Epithelial cell of esophagus (primary cell): ENCODE data around the gene OTOGL.

Source experiments
- DNase-seq: peaks from one replicate; pipeline ENCODE4 v3.0.0; 2010; ENCODE audit warnings: low read depth
- H3K4me3 ChIP-seq: 2 replicates; pipeline ENCODE4 v1.5.1; 2011; ENCODE audit warnings: mild to moderate bottlenecking, low read length, control low read depth
- TF ChIP-seq, protein P1 (sequence below): IDR thresholded peaks from 2 replicates; pipeline ENCODE4 v1.5.1; 2011; ENCODE audit warnings: low read depth, mild to moderate bottlenecking, low read length, control low read depth, inconsistent platforms; ENCODE audit not compliant: insufficient read depth; ENCODE audit errors: missing control alignments

Gene OTOGL

DNA sequence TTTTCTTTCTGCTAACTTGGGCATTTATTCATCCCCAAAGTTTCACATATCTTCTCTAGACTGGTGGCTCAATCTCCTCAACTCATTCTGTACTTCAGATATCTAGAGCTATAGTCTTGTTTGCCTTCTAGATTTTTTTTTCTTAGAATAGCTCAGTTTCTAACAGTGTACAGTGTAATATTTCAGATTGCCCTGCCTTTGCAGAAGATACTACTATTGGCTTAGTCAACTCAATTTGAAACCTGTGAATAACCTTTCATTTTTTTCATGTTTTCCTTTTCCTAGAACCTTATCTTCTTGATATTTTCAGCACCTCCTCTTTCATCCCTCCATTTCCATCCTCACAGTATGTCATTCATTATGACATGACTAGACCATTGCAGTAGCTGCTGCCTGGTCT lies 69.6 kb downstream of the OTOGL start:
- no peak for DNase-seq
- no peak overlapping the region for H3K4me3 ChIP-seq
- TF ChIP-seq, protein P1, sequence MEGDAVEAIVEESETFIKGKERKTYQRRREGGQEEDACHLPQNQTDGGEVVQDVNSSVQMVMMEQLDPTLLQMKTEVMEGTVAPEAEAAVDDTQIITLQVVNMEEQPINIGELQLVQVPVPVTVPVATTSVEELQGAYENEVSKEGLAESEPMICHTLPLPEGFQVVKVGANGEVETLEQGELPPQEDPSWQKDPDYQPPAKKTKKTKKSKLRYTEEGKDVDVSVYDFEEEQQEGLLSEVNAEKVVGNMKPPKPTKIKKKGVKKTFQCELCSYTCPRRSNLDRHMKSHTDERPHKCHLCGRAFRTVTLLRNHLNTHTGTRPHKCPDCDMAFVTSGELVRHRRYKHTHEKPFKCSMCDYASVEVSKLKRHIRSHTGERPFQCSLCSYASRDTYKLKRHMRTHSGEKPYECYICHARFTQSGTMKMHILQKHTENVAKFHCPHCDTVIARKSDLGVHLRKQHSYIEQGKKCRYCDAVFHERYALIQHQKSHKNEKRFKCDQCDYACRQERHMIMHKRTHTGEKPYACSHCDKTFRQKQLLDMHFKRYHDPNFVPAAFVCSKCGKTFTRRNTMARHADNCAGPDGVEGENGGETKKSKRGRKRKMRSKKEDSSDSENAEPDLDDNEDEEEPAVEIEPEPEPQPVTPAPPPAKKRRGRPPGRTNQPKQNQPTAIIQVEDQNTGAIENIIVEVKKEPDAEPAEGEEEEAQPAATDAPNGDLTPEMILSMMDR, result no peak

DNA sequence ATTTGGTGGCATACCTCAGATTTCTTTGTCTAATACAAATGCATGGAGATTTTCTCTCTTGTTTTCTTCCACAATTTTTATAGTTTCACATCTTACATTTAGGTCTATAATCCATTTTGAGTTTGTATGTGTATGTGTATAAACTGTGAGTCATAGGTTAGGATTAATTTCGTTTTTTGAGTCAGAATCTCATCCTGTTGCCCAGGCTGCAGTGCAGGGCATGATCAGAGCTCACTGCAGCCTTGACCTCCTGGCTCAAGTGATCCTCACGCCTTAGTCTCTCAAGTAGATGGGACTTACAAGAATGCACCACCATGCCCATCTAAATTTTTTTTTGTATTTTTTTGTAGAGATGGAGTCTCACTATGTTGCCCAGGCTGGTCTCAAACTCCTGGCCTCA lies 71.6 kb downstream of the OTOGL start:
- H3K4me3 ChIP-seq, result no peak overlapping the region
- no peak for DNase-seq
- TF ChIP-seq, protein P1, result no peak

DNA sequence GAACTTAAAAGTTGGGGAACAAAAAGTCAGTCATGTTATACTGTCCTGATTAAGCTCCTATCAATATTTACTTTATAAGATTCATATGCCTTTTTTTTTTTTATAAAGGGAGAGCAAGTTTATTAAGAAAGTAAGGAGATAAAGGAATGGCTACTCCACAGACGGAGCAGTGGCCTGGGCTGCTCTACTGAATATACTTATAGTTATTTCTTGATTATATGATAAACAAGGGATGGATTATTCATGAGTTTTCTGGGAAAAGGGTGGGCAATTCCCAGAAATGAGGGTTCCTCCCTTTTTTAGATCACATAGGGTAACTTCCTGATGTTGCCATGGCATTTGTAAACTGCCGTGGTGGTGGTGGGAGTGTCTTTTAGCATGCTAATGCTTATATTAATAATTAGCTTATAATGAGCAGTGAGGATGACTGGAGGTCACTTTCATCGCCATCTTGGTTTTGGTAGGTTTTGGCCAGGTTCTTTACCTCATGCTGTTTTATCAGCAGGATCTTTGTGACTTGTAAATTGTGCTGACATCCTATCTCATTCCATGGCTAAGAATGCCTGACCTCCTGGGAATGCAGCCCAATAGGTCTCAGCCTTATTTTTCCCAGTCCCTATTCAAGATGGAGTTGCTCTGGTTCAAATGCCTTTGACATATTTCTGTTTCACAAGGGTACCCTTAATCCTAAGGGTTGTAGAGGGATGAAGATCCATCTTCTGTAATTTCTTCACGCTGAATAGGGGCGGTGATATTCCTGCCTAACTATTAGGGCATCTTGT lies 73.9 kb downstream of the OTOGL start:
- H3K4me3 ChIP-seq, result no peak overlapping the region
- no peak for DNase-seq
- TF ChIP-seq, protein P1, result no peak

DNA sequence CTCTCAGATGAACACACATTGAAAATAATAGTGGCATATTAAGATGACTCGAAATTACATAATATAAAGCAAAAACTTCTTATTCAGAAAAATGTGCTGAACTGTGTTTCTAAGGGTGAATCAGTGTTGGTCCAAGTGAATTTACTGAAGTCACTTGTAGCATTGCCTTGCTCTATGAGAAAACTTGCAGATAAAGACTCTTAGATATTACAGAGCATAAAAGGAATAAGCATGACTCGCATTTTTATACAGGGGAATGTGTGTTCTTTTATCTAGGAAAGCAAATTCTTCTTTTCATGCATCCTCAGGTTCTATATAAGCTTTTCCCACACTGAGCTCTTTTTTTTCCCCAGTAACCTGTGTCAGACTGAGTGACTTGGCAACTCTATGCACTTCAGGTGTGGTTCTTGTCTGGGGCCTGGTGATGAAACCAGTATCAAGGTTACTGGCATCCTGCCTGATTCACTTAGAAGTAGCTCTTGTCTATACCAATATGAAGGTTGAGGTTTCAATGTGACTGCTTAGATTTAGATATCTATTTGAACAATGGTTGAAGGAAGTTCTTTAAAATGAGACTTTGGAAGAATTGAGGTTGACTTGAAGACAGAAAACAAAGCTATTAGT lies 76.1 kb downstream of the OTOGL start:
- peak; percentile 81 for DNase-seq
- H3K4me3 ChIP-seq, result no peak overlapping the region
- TF ChIP-seq, protein P1, result no peak

DNA sequence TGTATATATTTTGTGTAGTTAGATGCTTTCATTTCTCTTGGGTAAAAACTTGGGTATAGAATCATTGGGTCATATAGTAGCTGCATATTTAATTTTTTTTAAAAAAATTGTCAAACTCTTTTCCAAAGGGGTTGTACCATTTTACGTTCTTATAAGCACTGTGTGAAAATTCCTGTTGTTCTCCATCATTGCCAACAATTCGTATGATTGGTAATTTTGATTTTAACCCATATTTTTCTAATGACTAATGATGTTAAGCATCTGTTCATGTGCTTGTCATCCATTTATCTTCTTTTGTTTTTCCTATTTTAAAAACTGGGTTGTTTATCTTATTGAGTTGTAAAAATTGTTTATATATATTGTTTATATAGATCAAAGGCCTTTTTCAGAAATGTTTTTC lies 77.4 kb downstream of the OTOGL start:
- no peak for DNase-seq
- TF ChIP-seq, protein P1, result no peak
- H3K4me3 ChIP-seq, result no peak overlapping the region

DNA sequence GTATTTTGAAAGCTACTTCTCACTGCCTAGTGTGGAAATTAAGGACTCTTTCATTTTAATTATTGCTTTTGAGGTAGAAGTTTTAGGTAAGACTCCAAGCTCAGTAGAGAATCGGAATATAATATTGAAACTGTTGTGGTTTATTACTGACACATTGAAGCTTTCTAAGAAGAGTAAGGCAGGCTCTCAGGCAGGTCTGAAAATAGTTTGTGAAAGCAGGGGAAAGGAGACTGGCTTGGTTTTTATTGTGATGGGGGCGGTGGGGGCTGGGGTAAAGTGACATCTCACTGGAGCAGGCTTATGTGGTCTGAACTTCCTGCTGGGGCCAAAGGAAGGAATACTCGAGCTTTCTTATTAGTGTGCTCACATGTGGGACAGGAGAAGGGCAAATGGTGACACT lies 79.5 kb downstream of the OTOGL start:
- DNase-seq, result no peak
- no peak overlapping the region for H3K4me3 ChIP-seq
- TF ChIP-seq, protein P1, result no peak
